DMS153 treated with DMSO at 0.1 percent for 48 hours (cell line): ENCODE measurements around the gene SOHLH1.

Experiments
- DNase-seq: peaks from one replicate; lab custom pipeline; 2025; ENCODE audit not compliant: unreplicated experiment; lab: John Stamatoyannopoulos, UW

SOHLH1 gene

GRCh38 chr9:135729480-135729879 is 30.2 kb upstream of the SOHLH1 start:
- no peak for DNase-seq

- no peak for DNase-seq
Measured at GRCh38 chr9:135728436-135729110, 29.3 kb upstream of the SOHLH1 start.

DNA sequence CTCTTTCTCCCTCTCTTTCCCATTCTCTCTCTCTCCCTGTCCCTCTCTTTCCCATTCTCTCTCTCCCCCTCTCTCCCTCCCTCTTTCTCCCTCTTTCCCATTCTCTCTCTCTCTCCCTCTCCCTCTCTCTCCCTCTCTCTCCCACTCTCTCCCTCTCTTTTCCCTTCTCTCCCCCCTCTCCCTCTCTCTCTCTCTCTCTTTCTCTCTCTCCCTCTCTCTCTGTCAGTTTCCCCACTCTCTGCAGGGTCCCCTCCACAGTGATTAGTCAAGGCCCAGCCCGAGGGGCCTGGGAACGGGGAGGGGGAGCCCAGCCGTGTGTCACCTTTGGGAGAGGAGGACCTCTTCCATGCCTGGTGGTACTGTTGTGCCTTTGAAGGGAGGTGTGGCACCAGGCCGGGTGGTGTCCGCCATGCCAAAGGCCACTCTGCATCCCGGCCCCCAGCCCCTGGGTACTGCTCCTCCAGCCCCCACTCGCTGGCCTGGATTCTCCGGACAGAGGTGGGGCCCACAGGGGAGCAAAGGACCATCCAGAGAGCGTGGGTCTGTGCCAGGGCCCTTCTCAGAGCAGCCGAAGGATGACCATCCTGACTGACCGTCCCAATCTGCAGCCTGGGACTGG is 28.1 kb upstream of the SOHLH1 start:
- DNase-seq, result no peak

- no peak for DNase-seq
Measured at GRCh38 chr9:135726138-135726853, 27.0 kb upstream of the SOHLH1 start.

GRCh38 chr9:135724186-135724787 is 25.0 kb upstream of the SOHLH1 start:
- no peak for DNase-seq

DNA sequence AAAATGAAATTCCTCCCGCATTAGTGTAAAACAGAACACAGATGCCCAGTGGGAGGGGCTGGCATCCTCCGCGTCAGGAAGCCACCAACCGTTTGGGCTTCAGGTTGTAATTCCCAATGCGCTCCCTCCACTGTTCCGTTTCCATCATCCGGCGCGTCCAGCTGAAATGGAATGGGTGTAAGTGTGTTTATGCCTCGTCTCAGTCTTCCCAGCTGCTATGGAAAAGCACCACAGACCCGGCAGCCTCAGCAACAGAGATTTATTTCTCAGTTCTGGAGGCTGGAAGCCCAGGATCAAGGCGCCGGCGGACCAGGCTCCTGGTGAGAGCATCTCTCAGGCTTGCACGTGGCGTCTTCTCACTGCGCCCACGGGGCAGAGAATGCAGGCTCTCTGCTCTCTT is 23.1 kb upstream of the SOHLH1 start:
- DNase-seq, result no peak

GRCh38 chr9:135719472-135719871 is 20.2 kb upstream of the SOHLH1 start:
- no peak for DNase-seq

DNA sequence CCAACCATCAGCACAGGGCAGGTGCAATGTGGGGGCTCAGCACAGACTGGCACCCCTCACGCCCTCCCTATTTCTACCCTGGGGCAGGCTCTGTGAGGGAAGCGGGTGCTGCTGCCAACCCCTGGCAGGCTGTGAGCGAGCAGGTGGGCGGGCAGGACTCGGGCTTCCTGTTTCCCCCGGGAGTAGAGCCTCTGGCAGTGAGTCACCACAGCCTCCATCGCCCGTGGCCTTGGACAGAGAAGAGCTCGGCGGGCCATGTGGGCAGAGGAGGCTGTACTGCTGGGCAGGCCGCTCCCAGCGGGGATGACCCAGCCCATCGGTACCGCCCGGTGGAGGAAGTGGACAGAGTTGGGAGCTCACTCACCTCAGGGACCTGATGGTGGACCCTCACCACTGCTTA is 19.3 kb upstream of the SOHLH1 start:
- DNase-seq, result no peak

- no peak for DNase-seq
Measured at GRCh38 chr9:135717410-135717809, 18.1 kb upstream of the SOHLH1 start.

DNA sequence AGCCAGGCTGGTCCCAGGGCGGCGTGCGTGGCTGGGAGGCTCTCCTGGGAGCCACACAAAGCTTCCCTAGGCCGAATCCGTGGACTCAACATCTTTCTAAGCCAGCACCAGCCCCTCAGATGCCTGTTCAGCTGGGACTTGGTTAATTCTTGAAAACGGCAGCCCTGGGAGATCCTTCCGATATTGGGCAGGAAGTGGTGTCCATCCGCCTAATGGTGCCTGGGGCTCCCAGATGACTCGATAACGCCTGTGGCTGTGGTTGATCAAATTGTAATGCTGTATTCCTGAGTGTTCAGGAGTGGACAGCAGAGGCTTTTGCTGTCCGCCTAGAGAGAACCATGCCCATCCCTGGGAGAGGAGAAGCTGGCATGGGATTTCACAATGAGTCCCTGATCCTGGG is 16.8 kb upstream of the SOHLH1 start:
- DNase-seq, result no peak

GRCh38 chr9:135715056-135715595 is 15.8 kb upstream of the SOHLH1 start:
- no peak for DNase-seq

DNA sequence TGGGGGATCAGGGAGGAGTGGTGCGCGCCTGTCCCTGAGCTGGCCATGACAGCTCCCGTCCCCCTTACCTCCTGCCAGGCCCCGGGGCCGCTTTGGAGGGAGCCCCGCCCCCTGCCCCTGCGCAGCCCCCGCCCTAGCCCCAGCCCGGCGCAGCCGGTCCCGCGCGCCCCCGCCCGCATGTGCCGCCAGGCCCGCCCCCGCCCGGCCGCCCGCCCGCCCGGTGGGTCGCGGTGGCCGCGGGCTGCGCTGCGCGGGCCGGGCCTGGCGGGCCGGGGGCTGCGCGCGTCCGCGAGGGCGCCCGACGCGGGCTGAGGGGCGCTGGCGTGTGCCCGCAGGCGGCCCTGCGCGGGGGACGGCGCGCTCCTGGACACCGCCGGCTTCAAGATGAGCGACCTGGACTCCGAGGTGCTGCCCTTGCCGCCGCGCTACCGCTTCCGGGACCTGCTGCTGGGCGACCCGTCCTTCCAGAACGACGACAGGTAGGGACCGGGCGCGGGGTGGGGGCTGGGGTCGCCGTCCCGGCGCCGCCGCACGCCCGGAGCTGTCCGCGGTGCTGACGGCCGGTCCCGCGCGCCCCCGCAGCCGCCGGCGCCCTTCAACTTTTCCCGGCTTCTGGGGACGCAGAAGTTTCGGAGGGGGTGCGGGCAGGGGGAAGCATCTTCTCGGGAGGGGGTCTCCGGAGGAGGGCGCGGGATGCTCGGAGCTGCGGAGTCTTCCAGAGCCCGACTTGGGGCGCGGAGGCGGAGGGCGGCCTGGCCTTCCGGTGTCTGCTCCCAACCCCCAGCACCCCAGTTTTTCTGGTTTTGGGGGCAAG is 15.2 kb upstream of the SOHLH1 start:
- no peak for DNase-seq

DNA sequence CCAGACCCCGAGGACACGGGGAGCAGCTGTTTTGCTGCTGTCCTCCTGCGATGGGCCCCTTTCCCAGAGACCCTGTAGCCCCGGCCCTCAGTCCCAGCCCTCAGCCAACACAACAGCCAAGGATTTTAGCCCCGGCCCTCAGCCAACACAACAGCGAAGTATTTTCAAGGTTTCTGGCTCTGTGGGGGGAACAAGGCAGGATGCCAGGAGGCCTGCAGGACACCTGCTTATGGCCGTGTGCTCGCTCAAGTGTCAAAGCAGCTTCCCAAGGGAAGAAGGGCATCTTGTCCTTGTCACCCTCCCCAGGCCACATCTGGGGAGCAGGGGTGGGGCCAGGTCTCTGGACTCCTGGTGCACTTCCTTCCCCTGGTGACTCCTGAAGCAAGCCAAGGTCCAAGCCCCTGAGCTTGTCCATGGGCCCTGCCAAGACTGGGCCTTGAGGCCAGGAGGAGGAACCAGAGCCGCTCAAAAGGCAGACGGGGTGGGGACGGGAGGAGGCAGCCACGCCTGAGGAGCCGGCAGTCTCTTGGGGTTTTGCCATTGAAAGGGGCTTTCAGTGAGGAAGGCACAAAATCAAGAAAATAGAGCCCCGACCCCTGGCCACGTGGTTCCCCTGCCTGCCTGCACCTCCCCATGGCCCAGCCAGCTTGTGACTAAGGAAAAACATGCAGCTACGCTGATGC is 13.5 kb upstream of the SOHLH1 start:
- DNase-seq, result no peak

DNA sequence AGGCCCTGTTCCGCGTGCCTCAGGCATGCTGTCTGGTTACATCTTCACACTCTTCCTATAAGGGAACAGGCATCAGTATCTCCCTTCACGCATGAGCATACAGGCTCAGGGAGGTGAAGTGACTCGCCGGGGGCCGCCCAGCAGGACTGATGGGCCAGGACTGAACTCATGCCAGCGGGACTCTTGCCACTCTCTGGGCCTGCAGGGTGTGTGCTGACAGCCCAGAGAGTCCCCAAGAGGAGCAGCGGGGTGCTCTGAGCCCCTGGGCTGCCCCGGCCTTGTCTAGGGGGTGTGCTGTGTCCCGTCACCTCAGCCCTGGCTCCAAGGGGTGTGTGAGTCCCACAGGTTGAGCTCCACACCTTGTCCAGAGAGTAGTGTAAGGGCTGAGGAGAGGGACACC is 12.6 kb upstream of the SOHLH1 start:
- no peak for DNase-seq

- no peak for DNase-seq
Measured at GRCh38 chr9:135711391-135711790, 12.1 kb upstream of the SOHLH1 start.

DNA sequence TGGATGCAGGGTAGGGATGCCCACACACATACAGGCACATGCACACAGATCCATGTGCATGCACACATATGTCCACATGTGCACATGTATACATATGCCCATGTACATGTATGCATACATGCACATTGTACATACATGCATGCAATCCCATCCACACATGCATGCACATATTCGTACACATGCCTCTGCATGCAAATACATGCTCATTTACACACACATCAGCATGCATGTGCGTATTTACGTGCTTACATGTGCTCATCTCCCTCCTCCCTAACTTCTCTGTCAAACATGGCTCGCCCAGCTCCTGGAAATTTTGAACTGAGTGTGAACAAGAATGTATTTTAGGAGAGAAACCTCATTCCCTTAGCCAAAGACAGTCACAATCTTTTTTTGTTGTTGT is 8.9 kb upstream of the SOHLH1 start:
- DNase-seq, result no peak

DNA sequence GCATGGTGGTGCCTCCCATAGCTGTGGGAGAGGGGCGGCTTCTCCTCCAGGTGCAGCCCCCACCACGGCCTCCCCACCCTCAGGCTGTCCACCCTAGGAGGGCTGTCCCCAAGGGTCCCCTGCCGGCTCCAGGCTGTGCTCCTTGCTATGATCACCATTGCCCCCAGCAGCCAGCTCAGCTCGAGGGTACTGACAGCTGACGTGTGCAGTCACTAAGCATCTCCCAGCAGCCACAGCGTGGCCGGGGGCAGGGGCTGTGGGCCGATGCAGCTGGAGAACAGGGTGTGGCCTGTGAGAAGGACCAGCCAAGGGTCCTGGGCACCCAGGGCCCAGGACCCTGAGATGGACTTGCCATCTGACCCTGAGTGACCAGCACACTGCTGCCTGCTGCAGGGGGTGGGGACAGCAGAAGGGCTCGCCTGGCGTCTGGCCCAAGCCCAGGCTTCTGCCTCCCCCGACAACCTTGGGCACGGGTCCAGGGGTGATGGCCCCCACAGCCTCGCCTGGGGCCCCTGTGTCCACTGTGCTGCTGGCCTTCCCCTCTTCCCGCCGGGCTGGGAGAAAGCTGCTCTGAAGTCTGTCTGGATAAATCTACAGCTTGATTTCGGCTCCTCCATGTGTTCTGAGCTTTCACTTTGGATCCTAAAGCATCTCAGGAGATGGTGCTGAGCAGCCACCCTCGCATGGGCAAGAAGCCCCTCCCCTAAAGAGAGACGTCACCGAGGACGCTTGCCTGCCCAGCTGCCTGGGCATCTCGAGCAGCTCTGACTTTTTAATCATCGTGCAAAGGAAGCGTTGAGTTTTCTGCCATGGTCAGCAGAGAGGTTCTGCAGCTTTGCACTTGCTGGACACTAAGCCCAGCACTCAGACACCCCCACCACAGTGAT is 8.2 kb upstream of the SOHLH1 start:
- no peak for DNase-seq

DNA sequence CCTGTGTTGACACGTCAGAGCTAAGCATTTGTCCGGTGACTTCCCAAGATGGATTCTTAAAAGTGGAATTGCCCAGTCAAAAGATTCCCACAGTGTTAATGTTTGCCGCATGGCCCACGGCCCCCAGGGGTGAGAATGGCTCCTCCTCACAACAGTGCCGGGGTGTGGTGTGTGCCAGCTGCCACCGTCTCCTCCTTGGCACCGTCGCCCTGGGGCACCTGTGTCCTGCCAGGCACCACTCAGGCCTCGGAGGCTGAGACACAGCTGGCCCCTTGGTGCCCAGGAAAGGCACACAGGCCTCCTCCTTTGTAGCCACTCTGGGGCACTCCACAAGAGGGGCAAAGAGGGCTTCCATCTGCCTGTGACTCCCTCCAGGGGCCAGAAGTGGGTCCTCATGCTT is 7.0 kb upstream of the SOHLH1 start:
- no peak for DNase-seq

- no peak for DNase-seq
Measured at GRCh38 chr9:135705376-135705775, 6.1 kb upstream of the SOHLH1 start.
